ENCODE measurements around the gene MKI67. TPM values are rescaled to one million over a fixed set of nuclear protein-coding genes. Genes with fewer than 3 reads are reported as not detected.

The MKI67 gene
- total RNA-seq, 1 donor from 2014 or later, result 140 TPM

DNA sequence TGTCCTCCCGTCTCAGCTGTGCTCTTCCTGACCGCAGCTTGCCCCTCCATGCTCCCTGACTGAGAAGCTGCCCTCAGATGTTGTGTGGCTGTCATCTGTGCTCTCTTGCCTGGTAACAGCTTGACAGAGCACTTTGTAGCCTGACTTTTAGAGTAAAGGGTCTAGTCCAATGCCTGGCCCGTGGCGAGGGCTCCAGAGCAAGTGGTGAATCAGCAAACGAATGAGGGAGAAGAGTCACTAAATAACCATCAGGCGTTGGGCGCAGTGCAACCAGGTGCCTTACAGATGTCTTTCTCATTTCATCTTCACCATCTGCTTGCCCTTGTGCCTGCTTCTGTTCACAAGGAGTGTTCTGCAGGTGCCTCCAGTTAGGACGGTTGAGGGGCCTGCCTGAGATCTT lies 45.6 kb downstream of the MKI67 start:
- H3K27ac Mint-ChIP-seq (ENCODE audit: unreplicated experiment), result no peak overlapping the region
- no peaks in the 10 kb centered on the region for H3K27me3 Mint-ChIP-seq (ENCODE audit: low read depth)
- DNase-seq (ENCODE audit: low read depth, low spot score), result no peak
- peaks cover 9% of the 10 kb centered on the region for H3K4me1 Mint-ChIP-seq
- H3K4me3 Mint-ChIP-seq, result no peak overlapping the region
- TF ChIP-seq, protein P1, sequence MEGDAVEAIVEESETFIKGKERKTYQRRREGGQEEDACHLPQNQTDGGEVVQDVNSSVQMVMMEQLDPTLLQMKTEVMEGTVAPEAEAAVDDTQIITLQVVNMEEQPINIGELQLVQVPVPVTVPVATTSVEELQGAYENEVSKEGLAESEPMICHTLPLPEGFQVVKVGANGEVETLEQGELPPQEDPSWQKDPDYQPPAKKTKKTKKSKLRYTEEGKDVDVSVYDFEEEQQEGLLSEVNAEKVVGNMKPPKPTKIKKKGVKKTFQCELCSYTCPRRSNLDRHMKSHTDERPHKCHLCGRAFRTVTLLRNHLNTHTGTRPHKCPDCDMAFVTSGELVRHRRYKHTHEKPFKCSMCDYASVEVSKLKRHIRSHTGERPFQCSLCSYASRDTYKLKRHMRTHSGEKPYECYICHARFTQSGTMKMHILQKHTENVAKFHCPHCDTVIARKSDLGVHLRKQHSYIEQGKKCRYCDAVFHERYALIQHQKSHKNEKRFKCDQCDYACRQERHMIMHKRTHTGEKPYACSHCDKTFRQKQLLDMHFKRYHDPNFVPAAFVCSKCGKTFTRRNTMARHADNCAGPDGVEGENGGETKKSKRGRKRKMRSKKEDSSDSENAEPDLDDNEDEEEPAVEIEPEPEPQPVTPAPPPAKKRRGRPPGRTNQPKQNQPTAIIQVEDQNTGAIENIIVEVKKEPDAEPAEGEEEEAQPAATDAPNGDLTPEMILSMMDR (conservative IDR thresholded peaks at IDR 0.05), result no peak
- H3K36me3 Mint-ChIP-seq (ENCODE audit: low read depth), result no peaks in the 10 kb centered on the region
- H3K9me3 Mint-ChIP-seq, result no peaks in the 10 kb centered on the region

DNA sequence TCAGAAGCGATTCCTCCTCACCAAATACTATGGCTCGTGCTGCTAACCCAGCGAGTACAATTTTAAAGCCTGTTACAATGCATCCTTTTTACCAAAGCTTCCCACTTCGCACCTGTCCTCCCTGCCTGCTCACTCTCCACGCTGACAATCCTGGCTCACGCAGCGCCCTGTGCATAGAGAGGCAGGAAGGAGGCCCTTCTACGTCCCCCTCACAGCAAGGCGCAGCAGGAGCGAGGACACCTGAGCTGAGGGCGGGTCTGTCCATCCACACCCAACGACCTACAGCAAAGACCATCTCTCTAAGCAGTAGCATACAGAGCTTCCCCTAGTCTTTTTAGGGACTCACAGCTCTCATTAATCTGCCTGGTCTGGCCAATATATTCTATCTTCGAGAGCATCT lies 46.0 kb downstream of the MKI67 start:
- no peak for DNase-seq (ENCODE audit: low read depth, low spot score)
- H3K9me3 Mint-ChIP-seq, result no peaks in the 10 kb centered on the region
- TF ChIP-seq, protein P1 (conservative IDR thresholded peaks at IDR 0.05), result no peak
- H3K4me3 Mint-ChIP-seq, result no peak overlapping the region
- peaks cover 7% of the 10 kb centered on the region for H3K4me1 Mint-ChIP-seq
- H3K27me3 Mint-ChIP-seq (ENCODE audit: low read depth), result no peaks in the 10 kb centered on the region
- H3K36me3 Mint-ChIP-seq (ENCODE audit: low read depth), result no peaks in the 10 kb centered on the region
- H3K27ac Mint-ChIP-seq (ENCODE audit: unreplicated experiment), result no peak overlapping the region

DNA sequence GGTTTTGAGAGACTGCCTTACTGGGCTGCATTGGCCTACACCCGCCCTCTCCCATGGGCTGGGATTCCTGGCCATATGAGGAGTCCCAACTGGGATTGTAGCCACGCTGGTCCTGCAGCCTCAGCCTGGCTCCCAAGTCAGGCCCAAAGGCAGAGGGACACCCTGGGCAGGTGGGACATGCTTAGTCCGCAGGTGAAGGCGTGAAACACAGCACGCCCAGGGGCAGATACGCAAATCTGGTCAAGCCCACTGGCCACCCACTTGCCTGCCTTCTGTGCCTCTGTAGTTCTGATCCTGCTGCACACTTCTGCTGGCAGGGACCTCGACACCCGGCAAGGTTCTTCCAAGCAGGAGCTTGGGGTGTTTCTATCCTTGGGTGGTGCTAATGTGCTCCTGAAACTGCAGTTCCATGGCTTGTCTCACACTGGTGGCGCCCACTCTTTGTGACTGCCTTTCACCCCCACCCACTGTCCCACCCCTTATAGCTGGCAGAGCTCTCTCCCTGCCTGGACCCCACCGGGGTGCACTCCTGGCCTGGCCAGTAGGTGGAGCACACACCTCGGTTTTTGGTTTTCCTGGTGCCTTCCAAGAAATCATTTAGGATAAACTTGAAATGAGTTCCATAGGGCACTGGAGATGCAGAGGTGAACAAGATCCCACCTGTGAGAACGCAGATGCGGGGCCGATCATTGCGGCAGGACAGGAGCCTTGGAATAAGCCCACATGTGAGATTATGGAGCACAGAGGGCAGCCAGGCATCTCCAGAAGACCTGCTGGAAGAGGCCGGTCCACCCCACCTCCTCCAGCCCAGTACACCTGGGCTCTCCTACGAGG lies 47.9 kb downstream of the MKI67 start:
- no peak overlapping the region for H3K4me3 Mint-ChIP-seq
- H3K36me3 Mint-ChIP-seq (ENCODE audit: low read depth), result no peaks in the 10 kb centered on the region
- TF ChIP-seq, protein P1 (conservative IDR thresholded peaks at IDR 0.05), result peak; percentile 74
- no peak overlapping the region for H3K27ac Mint-ChIP-seq (ENCODE audit: unreplicated experiment)
- peak; percentile 65 for DNase-seq (ENCODE audit: low read depth, low spot score)
- H3K27me3 Mint-ChIP-seq (ENCODE audit: low read depth), result no peaks in the 10 kb centered on the region
- no peaks in the 10 kb centered on the region for H3K4me1 Mint-ChIP-seq
- no peaks in the 10 kb centered on the region for H3K9me3 Mint-ChIP-seq

DNA sequence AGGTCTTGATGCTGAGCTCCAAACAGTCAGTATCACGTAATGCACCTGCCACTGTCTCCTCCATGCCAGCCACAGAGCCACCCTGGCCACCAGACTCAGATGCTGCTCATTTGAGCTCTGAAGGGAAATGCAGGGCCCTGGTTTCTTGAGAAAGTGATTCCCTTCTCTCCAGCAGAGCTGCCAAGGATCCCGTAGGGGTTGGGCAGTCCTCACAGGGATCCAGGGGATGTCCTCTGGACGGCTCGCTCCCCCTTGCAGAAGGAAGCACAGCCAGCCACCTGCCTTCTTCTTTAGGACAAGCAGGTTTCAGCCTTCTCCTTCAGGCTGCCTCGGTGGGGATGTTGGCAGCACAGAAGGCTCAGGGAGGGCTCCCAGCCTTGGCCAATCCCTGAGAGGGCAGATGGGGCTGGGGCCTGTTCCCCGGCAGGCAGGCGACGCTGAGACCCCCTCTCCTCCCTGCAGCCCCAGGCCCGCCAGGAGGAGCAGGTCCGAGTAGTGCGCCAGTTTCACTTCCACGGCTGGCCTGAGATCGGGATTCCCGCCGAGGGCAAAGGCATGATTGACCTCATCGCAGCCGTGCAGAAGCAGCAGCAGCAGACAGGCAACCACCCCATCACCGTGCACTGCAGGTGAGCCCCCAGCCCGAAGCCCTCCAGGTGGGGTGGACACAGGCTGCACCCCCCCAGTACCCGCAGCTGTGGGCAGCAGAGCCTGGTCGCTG lies 48.9 kb downstream of the MKI67 start:
- Mint-ChIP-seq H3K36me3 (ENCODE audit: low read depth) (no peaks in the 10 kb centered on the region), H3K4me1 (no peaks in the 10 kb centered on the region)

DNA sequence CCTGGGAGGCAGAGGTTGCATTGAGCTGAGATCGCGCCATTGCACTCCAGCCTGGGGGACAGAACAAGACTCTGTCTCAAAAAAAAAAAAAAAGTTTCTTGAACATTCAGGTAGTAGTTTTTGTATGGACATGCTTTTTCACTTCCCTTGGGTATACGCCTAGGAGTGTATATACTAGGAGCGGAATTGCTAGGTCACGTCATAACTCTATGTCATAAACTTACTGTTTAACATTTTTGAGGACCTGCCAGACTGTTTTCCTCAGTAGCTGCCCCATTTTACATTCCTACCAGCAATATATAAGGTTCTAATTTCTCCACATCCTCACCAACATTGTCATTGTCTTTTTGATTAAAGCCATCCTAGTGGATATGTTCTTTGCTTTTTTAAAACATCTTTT lies 51.6 kb downstream of the MKI67 start:
- Mint-ChIP-seq H3K4me1 (no peaks in the 10 kb centered on the region), H3K27ac (ENCODE audit: unreplicated experiment) (no peak overlapping the region), H3K4me3 (no peak overlapping the region), H3K36me3 (ENCODE audit: low read depth) (no peaks in the 10 kb centered on the region), H3K9me3 (no peaks in the 10 kb centered on the region), H3K27me3 (ENCODE audit: low read depth) (no peaks in the 10 kb centered on the region)
- TF ChIP-seq, protein P1 (conservative IDR thresholded peaks at IDR 0.05), result no peak
- no peak for DNase-seq (ENCODE audit: low read depth, low spot score)

More for the DNA sequence above, 48.9 kb downstream of the MKI67 start:
- H3K27ac Mint-ChIP-seq (ENCODE audit: unreplicated experiment), result no peak overlapping the region
- H3K9me3 Mint-ChIP-seq, result no peaks in the 10 kb centered on the region
- TF ChIP-seq, protein P1 (conservative IDR thresholded peaks at IDR 0.05), result no peak
- DNase-seq (ENCODE audit: low read depth, low spot score), result no peak
- H3K27me3 Mint-ChIP-seq (ENCODE audit: low read depth), result no peaks in the 10 kb centered on the region
- H3K4me3 Mint-ChIP-seq, result no peak overlapping the region
